ENCODE data around the gene PRDM15.
"Not testable (repeated sequence)": the region's sequence is repeated elsewhere in the genome, so short reads cannot be mapped to it uniquely, and the experiment has no call there.

PRDM15 gene

GRCh38 chr21:41804381-41804780 is 74.8 kb downstream of the PRDM15 start:
- DNase-seq (ENCODE audit: low read depth) = no peak

- no peak for DNase-seq (ENCODE audit: low read depth)
These were observed 75.8 kb downstream of the PRDM15 start for GRCh38 chr21:41803316-41803715.

DNA sequence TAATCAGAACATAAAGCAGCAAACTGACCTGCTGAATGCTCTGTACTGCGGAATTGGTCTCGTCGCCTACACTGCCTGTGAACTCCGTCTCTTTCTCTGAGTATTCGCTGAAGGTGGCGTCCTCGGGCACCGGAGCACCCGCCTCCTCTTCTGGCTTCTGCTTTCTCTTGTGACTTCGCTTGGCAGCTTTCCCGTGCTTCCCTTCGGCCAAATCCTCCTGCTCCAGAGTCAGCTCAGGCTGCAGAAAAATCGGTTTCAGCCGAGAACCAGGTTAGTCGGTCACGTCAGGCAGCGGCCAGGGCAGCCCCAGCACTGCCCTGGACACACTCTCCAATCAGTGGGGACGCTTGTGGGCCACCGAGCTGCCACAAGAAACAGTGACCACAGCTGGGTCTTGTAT is 76.5 kb downstream of the PRDM15 start:
- DNase-seq (ENCODE audit: low read depth) = no peak

DNA sequence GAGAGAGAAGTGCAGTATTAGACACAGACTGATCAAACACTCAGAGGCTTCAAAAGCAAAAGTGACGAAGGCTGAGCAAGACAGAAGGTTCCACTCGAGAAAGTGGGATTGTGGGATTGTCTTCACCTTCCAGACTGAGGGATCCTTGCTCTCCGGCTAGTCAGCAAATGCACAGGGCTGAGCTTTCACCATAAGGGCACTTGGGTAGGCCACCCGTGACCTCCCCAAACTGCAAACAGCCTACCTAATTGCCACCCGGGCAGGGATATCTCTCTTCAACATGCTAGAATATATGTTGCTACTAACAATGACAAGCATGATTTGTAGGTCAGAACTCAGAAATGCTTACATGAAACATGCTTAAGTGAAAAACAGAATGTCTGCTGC is 77.0 kb downstream of the PRDM15 start:
- no peak for DNase-seq (ENCODE audit: low read depth)

DNA sequence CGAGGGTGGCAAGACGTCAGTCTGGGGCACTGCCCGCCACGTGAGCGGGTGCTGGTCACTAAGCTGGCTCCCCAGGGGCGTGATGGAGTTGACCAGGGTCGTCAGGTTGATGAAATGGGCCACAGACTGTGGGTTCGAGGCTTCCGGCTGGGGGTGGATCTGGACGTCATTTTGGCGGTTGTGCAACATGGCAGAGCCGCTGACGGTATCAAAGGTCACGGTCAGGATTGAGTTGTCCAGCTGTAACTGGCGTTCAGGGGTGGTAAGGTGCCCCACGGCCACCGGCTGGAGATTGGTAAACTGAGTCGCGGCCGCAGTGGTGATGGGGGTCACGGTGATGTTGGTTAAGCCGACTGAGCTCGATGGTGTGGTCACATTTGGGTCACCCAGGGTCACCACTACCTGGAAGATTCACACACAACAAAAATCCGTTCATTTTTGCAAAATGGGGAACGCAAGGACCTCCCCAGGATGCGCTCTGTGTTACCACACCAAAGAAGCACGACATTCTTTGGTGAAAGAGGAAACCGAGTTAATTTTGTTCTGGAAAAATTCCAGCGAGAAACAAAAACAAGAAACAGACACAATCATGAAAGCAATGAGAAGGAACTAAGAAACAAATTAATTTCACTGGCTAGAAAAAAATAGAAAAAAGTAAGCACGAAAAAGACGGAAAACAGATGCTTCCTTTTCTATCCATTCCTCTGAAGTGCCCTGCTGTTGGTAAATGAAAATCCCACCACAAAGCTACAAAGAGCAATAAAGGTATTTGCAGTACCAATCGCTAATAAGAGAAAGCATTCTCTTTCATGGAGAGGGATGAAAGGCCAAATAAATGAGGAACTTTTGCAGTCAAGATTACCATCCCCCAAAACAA is 77.6 kb downstream of the PRDM15 start:
- DNase-seq (ENCODE audit: low read depth) = no peak

GRCh38 chr21:41800425-41801320 is 78.5 kb downstream of the PRDM15 start:
- no peak for DNase-seq (ENCODE audit: low read depth)

DNA sequence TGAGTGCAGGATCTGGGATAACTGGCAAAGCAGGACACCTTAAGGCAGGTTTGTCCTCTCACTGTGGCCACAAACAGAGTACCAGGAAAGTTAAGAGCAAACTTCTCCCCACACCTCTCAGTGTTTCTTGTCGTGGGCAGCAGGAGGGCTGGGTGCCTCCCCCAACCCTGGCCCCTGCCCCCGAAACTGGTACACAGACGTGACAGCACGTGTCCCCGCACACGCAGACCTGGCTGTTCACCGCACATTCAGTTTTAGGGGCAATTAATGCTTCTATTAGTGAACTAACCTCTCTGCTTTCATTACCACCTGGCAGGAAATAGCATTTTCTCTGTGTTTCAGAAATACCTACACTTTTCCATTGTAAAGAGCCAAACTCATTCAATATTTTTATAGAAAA is 79.4 kb downstream of the PRDM15 start:
- no peak for DNase-seq (ENCODE audit: low read depth)

DNA sequence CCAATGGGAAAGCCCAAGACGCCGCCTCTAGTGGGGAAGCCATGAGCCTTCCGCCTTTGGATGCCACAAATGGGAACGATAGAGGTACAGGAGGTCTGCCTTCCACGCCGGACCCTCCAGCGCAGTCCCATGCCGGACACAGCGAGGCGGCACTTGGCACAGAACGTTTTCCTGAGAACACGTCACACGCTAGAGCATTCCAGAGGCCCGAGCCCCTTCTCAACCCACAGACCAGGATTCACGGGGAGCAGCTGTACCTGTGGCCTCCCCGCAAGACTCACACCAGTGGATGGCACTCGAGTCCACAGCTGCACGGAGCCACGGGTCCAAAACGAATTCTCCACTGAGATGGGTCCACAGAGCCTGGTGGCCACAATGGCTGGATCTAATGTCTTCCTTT is 80.8 kb downstream of the PRDM15 start:
- DNase-seq (ENCODE audit: low read depth) = no peak

DNA sequence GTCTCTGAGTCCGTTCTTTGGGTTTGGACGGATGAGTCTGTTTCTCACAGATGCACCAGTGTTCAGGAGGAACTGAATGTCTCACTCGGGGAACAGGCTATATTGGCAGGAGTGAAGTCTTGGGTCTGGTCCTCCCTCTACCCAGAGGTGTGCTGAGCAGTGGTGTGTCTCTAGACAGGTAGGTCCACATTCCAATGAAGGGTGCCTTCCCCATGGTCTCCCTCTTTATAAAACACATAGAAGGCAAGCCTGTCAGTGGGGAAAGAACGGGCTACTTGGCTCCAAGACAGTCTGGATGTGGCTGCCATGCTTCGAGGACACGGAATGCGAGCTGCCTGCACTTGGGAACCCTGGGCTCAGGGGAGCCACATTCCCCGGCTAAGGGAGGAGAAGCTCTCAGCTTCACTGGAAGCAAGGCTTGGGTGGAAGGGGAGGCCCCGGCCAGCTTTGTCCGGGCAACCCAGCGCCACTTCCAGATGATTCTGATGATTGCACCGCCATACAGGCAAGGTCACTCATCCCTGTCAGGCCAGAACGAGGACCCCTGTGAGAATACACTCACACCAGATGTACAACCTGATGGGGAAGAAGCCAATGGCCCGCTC is 82.6 kb downstream of the PRDM15 start:
- no peak for DNase-seq (ENCODE audit: low read depth)

GRCh38 chr21:41795726-41796125 is 83.4 kb downstream of the PRDM15 start:
- no peak for DNase-seq (ENCODE audit: low read depth)

GRCh38 chr21:41794600-41794999 is 84.5 kb downstream of the PRDM15 start:
- no peak for DNase-seq (ENCODE audit: low read depth)

DNA sequence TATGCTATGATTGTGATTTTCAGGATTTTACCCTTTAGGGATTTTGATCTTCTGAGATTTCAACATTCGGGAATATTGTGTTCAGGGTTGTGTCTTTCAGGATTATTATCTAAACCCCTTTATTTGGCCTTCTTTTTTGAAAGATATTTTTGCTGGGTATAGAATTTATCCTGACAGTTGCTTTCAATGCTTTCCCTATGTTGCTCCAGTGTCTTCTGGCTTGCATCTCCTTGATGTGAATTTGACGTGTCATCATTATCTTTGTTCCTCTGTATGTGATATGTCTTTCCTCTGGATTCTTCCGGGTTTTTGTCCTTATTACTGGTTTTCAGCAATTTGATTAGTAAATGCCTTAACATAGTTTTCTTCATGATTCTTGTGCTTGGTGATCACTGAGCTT is 86.4 kb downstream of the PRDM15 start:
- no peak for DNase-seq (ENCODE audit: low read depth)

GRCh38 chr21:41786509-41786987 is 92.6 kb downstream of the PRDM15 start:
- no peak for DNase-seq (ENCODE audit: low read depth)

DNA sequence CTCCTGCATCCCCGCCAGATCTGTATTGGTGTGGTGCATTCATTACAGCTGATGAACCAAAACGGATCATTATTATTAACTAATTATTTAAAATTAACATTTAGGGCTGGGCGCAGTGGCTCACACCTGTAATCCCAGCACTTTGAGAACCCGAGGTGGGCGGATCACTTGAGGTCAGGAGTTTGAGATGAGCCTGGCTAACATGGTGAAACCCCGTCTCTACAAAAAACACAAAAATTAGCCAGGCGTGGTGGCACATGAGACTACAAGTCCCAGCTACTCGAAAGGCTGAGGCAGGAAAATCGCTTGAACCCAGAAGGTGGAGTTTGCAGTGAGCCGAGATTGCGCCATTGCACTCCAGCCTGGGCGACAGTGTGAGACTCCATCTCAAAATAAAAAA is 93.9 kb downstream of the PRDM15 start:
- DNase-seq (ENCODE audit: low read depth) = not testable (repeated sequence)

DNA sequence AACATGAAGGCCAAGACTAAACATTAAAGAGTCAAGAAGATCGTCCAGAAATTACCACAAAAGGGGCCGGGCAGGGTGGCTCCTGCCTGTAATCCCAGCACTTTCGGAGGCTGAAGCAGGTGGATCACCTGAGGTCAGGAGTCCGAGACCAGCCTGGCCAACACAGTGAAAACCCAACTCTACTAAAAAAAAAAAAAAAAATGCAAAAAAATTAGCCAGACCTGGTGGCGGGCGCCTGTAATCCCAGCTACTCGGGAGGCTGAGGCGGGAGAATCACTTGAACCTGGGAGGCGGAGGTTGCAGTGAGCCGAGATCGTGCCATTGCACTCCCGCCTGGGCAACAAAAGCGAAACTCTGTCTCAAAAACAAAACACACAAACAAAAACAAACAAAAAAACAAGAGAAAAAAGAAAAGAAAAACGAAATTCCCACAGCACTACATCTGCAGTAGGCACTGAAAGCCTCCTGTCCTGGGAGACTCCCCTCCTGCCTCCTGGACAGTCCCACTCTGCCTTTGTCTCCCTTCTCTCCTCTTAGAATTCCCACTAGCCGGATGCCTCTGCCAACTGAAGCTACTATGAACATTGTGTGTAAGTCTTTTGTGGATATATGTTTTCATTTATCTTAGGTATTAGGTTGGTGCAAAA is 94.6 kb downstream of the PRDM15 start:
- DNase-seq (ENCODE audit: low read depth) = no peak

DNA sequence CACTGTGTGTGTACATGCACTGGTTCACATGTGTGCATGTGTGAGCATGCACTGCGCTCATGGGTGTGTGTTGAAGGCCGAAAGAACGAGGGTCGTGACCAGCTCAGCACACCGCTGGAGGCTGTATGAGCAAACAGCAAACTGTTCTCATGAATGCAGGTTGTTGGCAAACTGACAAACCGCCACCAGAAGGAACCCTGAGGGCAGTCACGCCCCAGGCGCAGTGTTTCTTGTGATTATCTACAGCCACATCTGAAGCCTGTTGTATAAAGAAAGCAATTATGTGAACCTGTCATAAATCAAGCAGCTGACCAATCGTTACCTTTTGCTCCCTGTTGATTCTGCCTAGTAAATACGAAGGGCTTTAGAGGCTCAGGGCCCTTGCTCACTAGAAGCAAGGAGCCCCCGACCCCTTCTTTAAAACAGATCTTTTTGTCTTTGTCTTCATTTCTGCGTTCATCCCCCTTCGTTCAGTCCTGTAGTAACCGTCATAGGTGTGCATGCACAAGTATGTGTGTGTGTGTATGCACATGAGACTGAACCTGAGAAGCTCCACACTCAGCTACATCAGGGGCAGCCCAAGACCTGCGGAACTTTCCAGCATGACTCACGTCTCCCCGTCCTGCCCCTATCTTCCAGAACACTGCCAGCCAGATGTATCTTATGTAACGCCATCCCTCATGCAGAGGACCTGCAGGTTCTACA is 95.5 kb downstream of the PRDM15 start:
- no peak for DNase-seq (ENCODE audit: low read depth)

DNA sequence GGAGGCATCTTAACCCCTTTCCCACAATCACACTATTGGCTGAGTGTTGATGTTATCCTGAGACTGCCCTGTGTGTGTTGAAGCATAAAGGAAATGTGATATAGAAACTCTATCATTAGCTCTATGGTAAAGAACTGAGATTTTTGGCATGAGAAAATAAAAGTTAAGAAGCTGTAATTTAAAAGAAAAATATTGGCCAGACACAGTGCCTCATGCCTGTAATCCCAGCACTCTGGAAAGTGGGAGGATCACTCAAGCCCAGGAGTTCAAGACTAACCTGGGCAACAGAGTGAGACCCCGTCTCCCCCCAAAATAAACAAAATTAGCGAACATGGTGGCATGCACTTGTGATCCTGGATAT is 98.1 kb downstream of the PRDM15 start:
- no peak for DNase-seq (ENCODE audit: low read depth)

DNA sequence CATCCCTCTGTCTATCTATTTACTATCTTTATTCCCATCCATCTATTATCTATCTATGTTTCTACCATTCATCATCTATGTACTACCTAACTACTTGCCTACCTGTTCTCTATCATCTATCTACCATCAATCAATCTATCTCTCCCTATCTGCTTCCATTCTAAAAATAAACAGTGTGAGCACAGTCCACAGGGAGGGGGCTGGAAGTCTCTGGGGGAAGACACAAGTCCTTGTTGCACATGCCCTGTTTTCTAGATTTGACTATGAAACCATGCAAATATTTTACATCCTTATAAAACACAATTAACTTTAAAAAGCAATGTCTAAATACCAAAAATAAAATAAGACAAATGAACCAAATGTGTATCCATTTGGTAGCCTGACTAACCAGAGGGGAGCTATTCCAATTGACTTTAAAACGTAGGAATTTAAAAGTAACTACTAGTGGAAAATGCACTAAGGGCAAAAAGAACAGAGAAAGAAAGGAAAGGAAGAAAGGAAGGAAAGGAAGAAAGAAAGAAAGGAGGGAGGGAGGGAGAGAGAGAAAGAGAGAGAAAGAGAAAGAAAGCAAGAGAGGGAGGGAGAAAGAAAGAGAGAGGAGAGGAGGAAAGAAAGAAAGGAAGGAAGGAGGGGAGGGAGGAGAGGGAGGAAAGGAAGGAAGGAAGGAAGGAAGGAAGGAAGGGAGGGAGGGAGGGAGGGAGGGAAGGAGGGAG is 98.7 kb downstream of the PRDM15 start:
- no peak for DNase-seq (ENCODE audit: low read depth)

GRCh38 chr21:41779659-41780058 is 99.5 kb downstream of the PRDM15 start:
- DNase-seq (ENCODE audit: low read depth) = no peak

DNA sequence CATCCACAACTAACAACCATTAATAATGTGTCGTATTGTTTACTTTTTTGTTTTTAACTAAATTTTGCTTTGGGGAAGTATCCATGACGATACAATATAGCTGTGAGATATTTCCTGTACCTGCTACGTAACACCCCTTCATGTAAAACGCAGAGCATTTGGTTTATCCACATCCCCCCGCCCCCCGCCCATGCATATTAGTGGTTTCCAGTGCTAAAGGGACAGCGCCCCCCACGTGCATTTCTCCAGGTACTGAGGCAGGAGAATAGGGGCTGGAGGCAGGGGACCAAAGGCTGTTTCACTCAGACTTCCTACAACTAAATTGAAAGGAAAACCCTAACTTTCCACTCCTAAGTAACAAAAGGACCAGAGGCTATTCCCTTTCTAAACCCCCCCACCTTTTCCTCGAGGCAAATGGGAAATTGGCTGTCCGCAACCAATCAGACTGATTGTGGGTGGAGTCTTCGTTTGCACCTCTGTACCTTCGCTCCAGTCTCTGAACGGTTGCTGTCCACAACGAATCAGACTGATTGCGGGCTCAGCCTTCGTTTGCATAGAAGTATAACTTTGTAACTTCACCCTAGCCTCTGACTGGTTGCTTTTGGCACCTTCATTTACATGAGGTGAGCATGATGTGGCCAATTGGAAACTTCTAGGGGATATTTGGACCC is 100.1 kb downstream of the PRDM15 start:
- DNase-seq (ENCODE audit: low read depth) = no peak
